SU-DHL-6 (cell line): ENCODE data around the gene RBFOX1.

ENCODE experiments used
- H2AFZ ChIP-seq: fragments of 200-600 bp; sonication (generic); 2 replicates; pipeline ENCODE4 v1.6.1; 2014; ENCODE audit warnings: low read depth, mild to moderate bottlenecking, moderate library complexity, mixed read lengths, antibody characterized with exemption, low read length; ENCODE audit not compliant: severe bottlenecking
- H3F3A ChIP-seq: fragments of 200-600 bp; shearing (Covaris generic); 2 replicates; pipeline ENCODE4 v1.6.0; 2016; ENCODE audit warnings: antibody characterized with exemption, mild to moderate bottlenecking; ENCODE audit not compliant: insufficient read depth
- H3K27ac ChIP-seq: fragments of 200-600 bp; sonication (generic); 2 replicates; pipeline ENCODE4 v1.5.1; 2016; ENCODE audit warnings: low read depth, mild to moderate bottlenecking, low read length, moderate library complexity, mixed read lengths
- H3K27me3 ChIP-seq: fragments of 200-600 bp; sonication (generic), shearing (Covaris generic); 2 replicates; pipeline ENCODE4 v1.6.0; 2014; ENCODE audit warnings: mild to moderate bottlenecking, low read length
- H3K36me3 ChIP-seq: fragments of 200-600 bp; sonication (generic); 2 replicates; pipeline ENCODE4 v1.6.1; 2014; ENCODE audit warnings: mild to moderate bottlenecking, low read length, mixed read lengths
- H3K4me2 ChIP-seq: fragments of 300-600, 200-600 bp; shearing (Covaris generic), sonication (generic); 2 replicates; pipeline ENCODE4 v1.6.0; 2014; ENCODE audit warnings: low read length, low read depth, mild to moderate bottlenecking; ENCODE audit not compliant: poor library complexity, severe bottlenecking
- H3K4me3 ChIP-seq: fragments of 200-600 bp; sonication (generic); 2 replicates; pipeline ENCODE4 v1.5.1; 2014; ENCODE audit warnings: antibody characterized with exemption, low read length, mild to moderate bottlenecking, mixed read lengths; ENCODE audit not compliant: insufficient read depth, poor library complexity, severe bottlenecking
- H3K79me2 ChIP-seq: fragments of 200-600 bp; sonication (generic); 2 replicates; pipeline ENCODE4 v1.6.1; 2014; ENCODE audit warnings: mild to moderate bottlenecking, low read length, moderate library complexity; ENCODE audit not compliant: insufficient read depth
- H3K9ac ChIP-seq: fragments of 200-600 bp; sonication (generic); 2 replicates; pipeline ENCODE4 v1.7.0; 2014; ENCODE audit warnings: mild to moderate bottlenecking, low read length
- H3K9me2 ChIP-seq: fragments of 200-600 bp; sonication (generic); replicated peaks from 2 replicates; pipeline ENCODE4 v1.6.1; 2014; ENCODE audit warnings: low read length; ENCODE audit not compliant: insufficient read depth
- H3K9me3 ChIP-seq: fragments of 200-600 bp; sonication (generic); 2 replicates; pipeline ENCODE4 v1.6.1; 2014; ENCODE audit warnings: low read length, mixed read lengths; ENCODE audit not compliant: insufficient read depth
- H4K20me1 ChIP-seq: fragments of 200-600 bp; sonication (generic); 2 replicates; pipeline ENCODE4 v1.6.1; 2014; ENCODE audit warnings: low read depth, mild to moderate bottlenecking, antibody characterized with exemption, low read length, moderate library complexity, mixed read lengths
- CTCF ChIP-seq: fragments of 200-600 bp; sonication (generic); IDR thresholded peaks from one replicate; pipeline ENCODE4 v1.5.1; 2017; ENCODE audit warnings: antibody characterized with exemption, mild to moderate bottlenecking, low read length, moderate library complexity; ENCODE audit not compliant: insufficient read depth, poor library complexity, severe bottlenecking
- EZH2phosphoT487 ChIP-seq: fragments of 200-600 bp; sonication (generic), shearing (Covaris generic); conservative IDR thresholded peaks from 2 replicates; pipeline ENCODE4 v1.6.1; 2018; ENCODE audit warnings: mild to moderate bottlenecking, antibody characterized with exemption, low read length, moderate library complexity, mixed read lengths

Gene RBFOX1

GRCh38 chr16:7443648-7444365 lies 111.2 kb downstream of the RBFOX1 start:
- no peaks in the 10 kb centered on the region for H3K9me3 ChIP-seq
- no peak overlapping the region for H3K4me3 ChIP-seq
- no peak for TF ChIP-seq CTCF
- TF ChIP-seq EZH2phosphoT487: no peak
- no peaks in the 10 kb centered on the region for H3K27me3 ChIP-seq
- no peak overlapping the region for H3K27ac ChIP-seq
- H3K9me2 ChIP-seq: no peaks in the 10 kb centered on the region
- no peaks in the 10 kb centered on the region for H3K36me3 ChIP-seq
- no peak overlapping the region for H3K9ac ChIP-seq
- no peaks in the 10 kb centered on the region for H3F3A ChIP-seq
- no peak overlapping the region for H2AFZ ChIP-seq
- H3K4me2 ChIP-seq: no peak overlapping the region
- H4K20me1 ChIP-seq: no peaks in the 10 kb centered on the region
- H3K79me2 ChIP-seq: no peaks in the 10 kb centered on the region

GRCh38 chr16:7449306-7449705 lies 116.7 kb downstream of the RBFOX1 start:
- Histone ChIP-seq H3K9ac (no peak overlapping the region), H4K20me1 (no peaks in the 10 kb centered on the region), H3F3A (no peaks in the 10 kb centered on the region), H3K9me2 (no peaks in the 10 kb centered on the region), H3K79me2 (no peaks in the 10 kb centered on the region), H2AFZ (no peak overlapping the region), H3K9me3 (no peaks in the 10 kb centered on the region), H3K27ac (no peak overlapping the region), H3K4me2 (no peak overlapping the region), H3K4me3 (no peak overlapping the region), H3K36me3 (no peaks in the 10 kb centered on the region), H3K27me3 (no peaks in the 10 kb centered on the region)
- TF ChIP-seq EZH2phosphoT487: no peak
- TF ChIP-seq CTCF: no peak

- no peak overlapping the region for H3K4me2 ChIP-seq
- no peak overlapping the region for H3K4me3 ChIP-seq
- H3K27ac ChIP-seq: no peak overlapping the region
- H3F3A ChIP-seq: no peaks in the 10 kb centered on the region
- no peaks in the 10 kb centered on the region for H3K36me3 ChIP-seq
- no peak for TF ChIP-seq CTCF
- TF ChIP-seq EZH2phosphoT487: no peak
- no peaks in the 10 kb centered on the region for H3K9me2 ChIP-seq
- no peaks in the 10 kb centered on the region for H3K9me3 ChIP-seq
- no peak overlapping the region for H2AFZ ChIP-seq
- H3K79me2 ChIP-seq: no peaks in the 10 kb centered on the region
- H4K20me1 ChIP-seq: no peaks in the 10 kb centered on the region
- H3K9ac ChIP-seq: no peak overlapping the region
- no peaks in the 10 kb centered on the region for H3K27me3 ChIP-seq
Observed at GRCh38 chr16:7449808-7450207, 117.2 kb downstream of the RBFOX1 start.
